WERI-Rb-1 (cell line): ENCODE results near the gene PDHX.

Source experiments
- DNase-seq: peaks from one replicate; pipeline ENCODE4 v3.0.0-alpha.2; 2020
- H3K27ac ChIP-seq: fragments of 250-450 bp; sonication (Bioruptor Pico); 2 replicates; pipeline ENCODE4 v1.5.1; 2020; ENCODE audit warnings: mild to moderate bottlenecking, moderate library complexity
- H3K27me3 ChIP-seq: fragments of 250-450 bp; sonication (Bioruptor Pico); 2 replicates; pipeline ENCODE4 v1.5.1; 2021; ENCODE audit warnings: mild to moderate bottlenecking, low read depth, moderate library complexity; ENCODE audit not compliant: insufficient read depth, severe bottlenecking
- H3K36me3 ChIP-seq: fragments of 250-450 bp; sonication (Bioruptor Pico); 2 replicates; pipeline ENCODE4 v1.5.1; 2020; ENCODE audit warnings: mild to moderate bottlenecking, moderate library complexity
- H3K4me3 ChIP-seq: 2 replicates; pipeline ENCODE4 v1.5.1; 2011; ENCODE audit warnings: low read depth, mild to moderate bottlenecking, control low read depth, low read length
- H3K9me3 ChIP-seq: fragments of 250-450 bp; sonication (Bioruptor Pico); 2 replicates; pipeline ENCODE4 v1.5.1; 2021; ENCODE audit warnings: mild to moderate bottlenecking, moderate library complexity; ENCODE audit not compliant: severe bottlenecking
- CTCF ChIP-seq: IDR thresholded peaks from 2 replicates; pipeline ENCODE4 v1.5.1; 2011; ENCODE audit warnings: low read depth, mild to moderate bottlenecking, control low read depth, inconsistent platforms, low read length

The PDHX gene

DNA sequence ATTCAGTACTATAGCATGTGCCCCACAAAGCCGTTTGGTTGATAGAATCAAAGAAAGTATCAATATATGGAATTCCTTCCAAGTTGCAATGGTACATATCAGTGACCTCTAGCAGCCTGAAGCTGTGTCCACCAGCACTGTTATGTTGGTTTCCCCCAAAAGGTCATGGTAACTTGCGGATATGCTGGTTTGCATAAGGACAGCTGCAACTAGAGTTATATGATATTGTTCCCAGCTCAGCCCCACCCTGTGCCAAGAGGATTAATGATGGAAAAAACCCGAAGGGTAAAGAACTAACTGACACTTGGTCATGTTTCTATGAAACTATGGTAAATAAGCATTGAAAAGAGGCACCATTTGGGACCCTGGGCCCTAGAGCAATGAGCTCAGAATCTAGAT, 93.5 kb downstream of the PDHX start:
- no peak for DNase-seq
- Histone ChIP-seq H3K9me3 (no peaks in the 10 kb centered on the region), H3K27ac (no peak overlapping the region), H3K27me3 (no peaks in the 10 kb centered on the region), H3K4me3 (no peak overlapping the region), H3K36me3 (no peaks in the 10 kb centered on the region)
- TF ChIP-seq CTCF: no peak

DNA sequence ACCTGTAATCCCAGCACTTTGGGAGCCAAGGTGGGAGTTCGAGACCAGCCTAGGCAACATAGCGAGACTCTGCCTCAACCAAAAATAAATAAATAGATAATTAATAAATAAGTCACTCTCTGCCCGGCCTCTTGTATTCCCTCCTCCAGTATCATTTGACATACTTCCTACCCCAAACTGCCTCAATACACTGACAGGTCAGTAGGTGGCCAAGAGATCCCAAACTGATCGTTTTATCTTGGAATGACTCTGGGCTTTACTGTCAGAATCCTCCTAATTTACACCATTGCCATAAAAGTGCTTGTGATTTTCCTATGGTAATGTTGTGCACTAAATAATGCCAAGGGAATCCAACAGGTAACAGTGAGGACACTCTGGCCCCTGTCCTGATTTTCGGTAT, 94.2 kb downstream of the PDHX start:
- Histone ChIP-seq H3K4me3 (no peak overlapping the region), H3K9me3 (no peaks in the 10 kb centered on the region), H3K36me3 (no peaks in the 10 kb centered on the region), H3K27ac (no peak overlapping the region), H3K27me3 (no peaks in the 10 kb centered on the region)
- no peak for TF ChIP-seq CTCF
- no peak for DNase-seq

DNA sequence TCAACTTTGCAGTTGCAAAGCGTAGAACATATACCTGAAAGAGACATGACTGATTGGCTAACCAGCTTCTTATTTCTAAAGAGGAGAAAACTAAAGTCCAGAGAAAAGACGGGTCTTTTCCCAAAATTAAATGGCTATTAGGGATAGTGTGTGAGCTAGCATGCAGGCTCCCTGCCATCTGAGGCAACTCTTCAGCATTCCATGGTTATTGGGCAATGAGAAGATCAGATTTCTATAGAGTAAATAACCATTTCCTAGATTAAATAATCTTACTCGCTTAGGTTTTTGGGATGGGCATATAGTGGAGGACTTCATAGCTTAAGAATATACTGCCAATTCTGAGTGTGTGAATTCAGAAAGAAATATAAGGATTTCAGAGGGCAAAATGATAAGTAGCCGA, 95.0 kb downstream of the PDHX start:
- H3K27ac ChIP-seq: no peak overlapping the region

DNA sequence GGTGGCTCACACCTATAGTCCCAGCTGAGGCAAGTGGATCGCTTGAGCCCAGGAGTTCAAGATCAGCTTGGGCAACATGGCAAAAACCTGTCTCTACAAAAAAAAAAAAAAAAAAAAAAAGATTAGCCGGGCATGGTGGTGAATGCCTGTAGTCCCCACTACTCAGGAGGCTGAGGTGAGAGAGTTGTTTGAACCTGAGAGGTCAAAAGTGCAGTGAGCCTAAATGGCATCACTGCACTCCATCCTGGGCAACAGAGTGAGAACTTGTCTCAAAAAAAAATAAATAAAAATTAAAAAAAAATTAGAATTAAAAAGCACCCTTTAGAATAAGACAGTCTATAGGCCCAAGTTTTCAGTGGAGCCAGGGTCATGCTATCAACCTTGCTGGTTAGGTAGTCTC, 95.5 kb downstream of the PDHX start:
- no peak overlapping the region for H3K4me3 ChIP-seq
- H3K27ac ChIP-seq: no peak overlapping the region
- H3K27me3 ChIP-seq: no peaks in the 10 kb centered on the region
- no peak for DNase-seq
- no peak for TF ChIP-seq CTCF
- no peaks in the 10 kb centered on the region for H3K9me3 ChIP-seq
- no peaks in the 10 kb centered on the region for H3K36me3 ChIP-seq

More for the DNA sequence above, 95.0 kb downstream of the PDHX start:
- Histone ChIP-seq H3K36me3 (no peaks in the 10 kb centered on the region), H3K4me3 (no peak overlapping the region), H3K9me3 (no peaks in the 10 kb centered on the region), H3K27me3 (no peaks in the 10 kb centered on the region)
- DNase-seq: no peak
- TF ChIP-seq CTCF: no peak

DNA sequence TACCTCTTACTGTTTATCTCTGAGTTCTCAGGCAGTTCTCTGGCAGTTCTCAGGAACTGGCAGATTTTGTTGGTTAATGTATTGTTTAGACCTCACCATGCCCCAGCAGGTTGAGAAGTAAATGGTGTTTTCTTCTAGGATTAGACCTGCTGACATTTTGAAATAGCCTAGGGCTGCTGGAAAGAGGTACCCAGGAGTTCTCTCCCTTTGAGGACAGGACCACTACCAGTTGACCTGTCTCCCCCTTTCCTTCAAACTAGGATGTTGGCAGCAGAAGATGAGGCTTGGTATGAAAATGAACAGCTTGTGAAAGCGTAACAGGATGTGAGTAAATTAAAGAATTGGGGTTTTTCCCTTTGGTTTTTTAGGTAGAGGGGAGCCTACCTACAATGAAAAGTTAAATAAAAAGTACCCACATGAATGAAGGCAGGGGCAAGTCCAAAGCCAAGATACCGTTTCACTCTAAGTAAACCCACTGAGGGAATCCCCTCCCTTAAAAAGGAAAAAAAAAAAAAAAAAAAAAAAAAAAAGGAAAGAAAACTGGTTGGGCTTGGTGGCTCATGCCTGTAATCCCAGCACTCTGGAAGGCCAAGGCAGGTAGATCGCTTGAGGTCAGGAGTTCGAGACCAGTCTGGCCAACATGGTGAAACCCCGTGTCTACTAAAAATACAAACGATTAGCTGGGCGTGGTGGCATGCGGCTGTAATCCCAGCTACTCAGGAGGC, 96.2 kb downstream of the PDHX start:
- DNase-seq: no peak
- TF ChIP-seq CTCF: no peak
- H3K27me3 ChIP-seq: no peaks in the 10 kb centered on the region

More for the DNA sequence above, 96.2 kb downstream of the PDHX start:
- Histone ChIP-seq H3K9me3 (no peaks in the 10 kb centered on the region), H3K4me3 (no peak overlapping the region), H3K27ac (no peak overlapping the region), H3K36me3 (no peaks in the 10 kb centered on the region)
